K562 (cell line): ENCODE data around the gene ALDH7A1. TPM values are rescaled to one million over a fixed set of nuclear protein-coding genes. Genes with fewer than 3 reads are reported as not detected.

Experiments used
- DDX20 ChIP-seq: fragments of 450-650 bp; IDR thresholded peaks from 2 replicates; pipeline ENCODE4 v1.6.1; 2016; ENCODE audit warnings: missing genetic modification characterization, low read depth, mild to moderate bottlenecking, missing compliant biosample characterization, moderate library complexity
- DIDO1 ChIP-seq: fragments of 450-650 bp; IDR thresholded peaks from 2 replicates; pipeline ENCODE4 v1.6.1; 2016; ENCODE audit warnings: low read depth, missing biosample characterization, missing genetic modification characterization
- ELF4 ChIP-seq: fragments of 450-650 bp; formaldehyde crosslinking; IDR thresholded peaks from 2 replicates; pipeline ENCODE4 v1.4.0; 2022; ENCODE audit warnings: missing genetic modification characterization
- EP300 ChIP-seq: IDR thresholded peaks from 2 replicates; pipeline ENCODE4 v1.6.1; 2012; ENCODE audit warnings: low read length, improper control_type of control experiment
- LEF1 ChIP-seq: fragments of 450-650 bp; IDR thresholded peaks from 2 replicates; pipeline ENCODE4 v1.6.1; 2016; ENCODE audit warnings: mild to moderate bottlenecking
- NFATC3 ChIP-seq: fragments of 450-650 bp; IDR thresholded peaks from 2 replicates; pipeline ENCODE4 v1.6.1; 2017; ENCODE audit warnings: mild to moderate bottlenecking
- NFE2L1 ChIP-seq: fragments of 450-650 bp; IDR thresholded peaks from 2 replicates; pipeline ENCODE4 v1.6.1; 2016; ENCODE audit warnings: missing genetic modification characterization, low read depth, mild to moderate bottlenecking, missing compliant biosample characterization, moderate library complexity, borderline replicate concordance
- NR3C1 ChIP-seq: sonication (generic); formaldehyde crosslinking; IDR thresholded peaks from 2 replicates; pipeline ENCODE4 v1.8.1; 2022; ENCODE audit warnings: missing genetic modification reagents
- POLR2G ChIP-seq: fragments of 200-400 bp; formaldehyde crosslinking; IDR thresholded peaks from 2 replicates; pipeline ENCODE4 v1.6.1; 2017; ENCODE audit warnings: low read depth, mild to moderate bottlenecking, antibody characterized with exemption, low read length, moderate library complexity
- POLR3G ChIP-seq: IDR thresholded peaks from 2 replicates; pipeline ENCODE4 v1.6.1; 2011; ENCODE audit not compliant: insufficient read length, insufficient replicate concordance; ENCODE audit errors: extremely low read depth
- PTBP1 ChIP-seq: fragments of 200-400 bp; formaldehyde crosslinking; IDR thresholded peaks from 2 replicates; pipeline ENCODE4 v1.6.1; 2017; ENCODE audit warnings: low read depth, low read length
- YBX1 ChIP-seq: fragments of 450-650 bp; IDR thresholded peaks from 2 replicates; pipeline ENCODE4 v1.7.1; 2016; ENCODE audit warnings: mild to moderate bottlenecking
- ZBTB1 ChIP-seq: sonication (generic); formaldehyde crosslinking; IDR thresholded peaks from 2 replicates; pipeline ENCODE4 v1.8.1; 2023; ENCODE audit warnings: missing genetic modification reagents, low read depth, mild to moderate bottlenecking, borderline replicate concordance
- ZBTB7A ChIP-seq: IDR thresholded peaks from 2 replicates; pipeline ENCODE4 v1.6.1; 2011; ENCODE audit warnings: low read depth, mild to moderate bottlenecking, low read length, moderate library complexity, borderline replicate concordance; ENCODE audit not compliant: control insufficient read depth
- ZFP1 ChIP-seq: fragments of 450-650 bp; formaldehyde crosslinking; IDR thresholded peaks from 2 replicates; pipeline ENCODE4 v1.4.0; 2020; ENCODE audit warnings: mild to moderate bottlenecking, mixed read lengths
- polyA plus RNA-seq, 8 experiments: library from polyadenylated mRNA; depleted of rRNA in 4 of 8; stranded (reverse) in 5 of 8; unstranded in 3 of 8; fragments of >200 nt; fragmentation: Nextera tagmentation in 2 of 8; fragmentation: Illumina TruSeq in 1 of 8; extraction: Ambion mirVana in 2 of 8; extraction: Trizol in 1 of 8; gene quantifications; 2 replicates each; pipeline versions ENCODE4 v1.2.1 to v1.2.3, GENCODE V29; 2011 to 2014; ENCODE audit warnings: inconsistent platforms in 1 of 8, missing spikeins in 1 of 8
- total RNA-seq, 7 experiments: library from RNA; depleted of rRNA in 6 of 7; stranded (reverse); fragments of >200 nt in 6 of 7; fragmentation: Illumina TruSeq in 2 of 7; extraction: Trizol in 2 of 7; gene quantifications; 2 replicates each; pipeline versions ENCODE4 v1.2.1 to v1.2.3, GENCODE V29; 2011 to 2021; ENCODE audit warnings: low replicate concordance in 1 of 7
- TF ChIP-seq, protein P1 (sequence below): fragments of 450-650 bp; IDR thresholded peaks from 2 replicates; pipeline ENCODE4 v1.6.1; 2017; ENCODE audit warnings: antibody characterized with exemption
- TF ChIP-seq, protein P2 (sequence below): IDR thresholded peaks from 2 replicates; pipeline ENCODE4 v1.6.1; 2011; ENCODE audit warnings: borderline replicate concordance, low read depth, mild to moderate bottlenecking, moderate library complexity, low read length; ENCODE audit not compliant: insufficient read depth, poor library complexity, severe bottlenecking
- TF ChIP-seq, protein P3 (sequence below): fragments of 250-450 bp; sonication (Bioruptor Pico); IDR thresholded peaks from 2 replicates; pipeline ENCODE4 v1.4.0; 2020; ENCODE audit warnings: mild to moderate bottlenecking, moderate library complexity, borderline replicate concordance
- TF ChIP-seq, protein P4 (sequence below): sonication (generic); formaldehyde crosslinking; IDR thresholded peaks from 2 replicates; pipeline ENCODE4 v1.8.0; 2022; ENCODE audit warnings: mild to moderate bottlenecking, missing genetic modification reagents
- TF ChIP-seq, protein P5 (sequence below): fragments of 450-650 bp; IDR thresholded peaks from 2 replicates; pipeline ENCODE4 v1.6.1; 2016; ENCODE audit warnings: antibody characterized with exemption

Gene ALDH7A1
- total and polyA plus RNA-seq, 9 of the 15 experiments (the other 6 are each of a cell fraction or from before 2014, with no cell fraction given): 0.04 to 0.49 TPM; not detected in 7

DNA sequence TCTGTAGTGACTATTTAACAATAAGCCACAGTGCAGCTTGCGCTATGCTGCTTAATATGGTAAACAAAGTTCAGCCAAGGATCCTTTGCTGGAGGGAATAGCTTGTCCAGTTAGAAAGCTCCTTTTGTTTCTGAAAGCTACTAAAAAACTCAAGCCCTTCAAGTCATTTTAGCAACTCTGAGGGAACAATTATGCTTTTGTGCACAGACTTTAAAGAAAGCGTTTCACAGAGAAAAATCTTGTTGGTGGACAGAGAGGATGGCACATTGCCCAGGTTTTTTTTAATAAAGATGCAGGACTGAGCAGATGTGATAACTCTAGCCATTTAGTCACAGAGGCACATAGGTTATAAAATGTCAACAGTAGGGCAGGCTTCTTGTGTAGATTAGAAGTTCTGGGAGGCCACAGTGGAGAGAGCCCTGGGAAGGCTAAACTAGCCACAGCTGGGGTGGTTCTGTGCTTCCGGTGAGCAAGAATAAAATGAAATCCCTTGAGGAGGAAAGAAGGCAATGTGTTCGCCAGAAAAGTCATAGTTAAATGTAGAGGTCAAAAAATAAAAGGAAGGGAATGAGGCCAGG is 63.4 kb downstream of the ALDH7A1 start (continued):
- TF ChIP-seq, protein P1, sequence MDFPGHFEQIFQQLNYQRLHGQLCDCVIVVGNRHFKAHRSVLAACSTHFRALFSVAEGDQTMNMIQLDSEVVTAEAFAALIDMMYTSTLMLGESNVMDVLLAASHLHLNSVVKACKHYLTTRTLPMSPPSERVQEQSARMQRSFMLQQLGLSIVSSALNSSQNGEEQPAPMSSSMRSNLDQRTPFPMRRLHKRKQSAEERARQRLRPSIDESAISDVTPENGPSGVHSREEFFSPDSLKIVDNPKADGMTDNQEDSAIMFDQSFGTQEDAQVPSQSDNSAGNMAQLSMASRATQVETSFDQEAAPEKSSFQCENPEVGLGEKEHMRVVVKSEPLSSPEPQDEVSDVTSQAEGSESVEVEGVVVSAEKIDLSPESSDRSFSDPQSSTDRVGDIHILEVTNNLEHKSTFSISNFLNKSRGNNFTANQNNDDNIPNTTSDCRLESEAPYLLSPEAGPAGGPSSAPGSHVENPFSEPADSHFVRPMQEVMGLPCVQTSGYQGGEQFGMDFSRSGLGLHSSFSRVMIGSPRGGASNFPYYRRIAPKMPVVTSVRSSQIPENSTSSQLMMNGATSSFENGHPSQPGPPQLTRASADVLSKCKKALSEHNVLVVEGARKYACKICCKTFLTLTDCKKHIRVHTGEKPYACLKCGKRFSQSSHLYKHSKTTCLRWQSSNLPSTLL: no peak
- TF ChIP-seq NFE2L1 (tag) (no peak), POLR2G (no peak), ZFP1 (CRISPR knock-in tag) (no peak), ZBTB7A (no peak), NR3C1 (CRISPR knock-in tag) (no peak), DDX20 (tag) (no peak), POLR3G (no peak), NFATC3 (no peak), DIDO1 (tag) (no peak), ZBTB1 (CRISPR knock-in tag) (no peak), EP300 (peak; percentile 81; the same call in 1 of the 2 replicates), ELF4 (no peak), YBX1 (no peak), PTBP1 (no peak), LEF1 (peak; percentile 37)
- TF ChIP-seq, protein P2, sequence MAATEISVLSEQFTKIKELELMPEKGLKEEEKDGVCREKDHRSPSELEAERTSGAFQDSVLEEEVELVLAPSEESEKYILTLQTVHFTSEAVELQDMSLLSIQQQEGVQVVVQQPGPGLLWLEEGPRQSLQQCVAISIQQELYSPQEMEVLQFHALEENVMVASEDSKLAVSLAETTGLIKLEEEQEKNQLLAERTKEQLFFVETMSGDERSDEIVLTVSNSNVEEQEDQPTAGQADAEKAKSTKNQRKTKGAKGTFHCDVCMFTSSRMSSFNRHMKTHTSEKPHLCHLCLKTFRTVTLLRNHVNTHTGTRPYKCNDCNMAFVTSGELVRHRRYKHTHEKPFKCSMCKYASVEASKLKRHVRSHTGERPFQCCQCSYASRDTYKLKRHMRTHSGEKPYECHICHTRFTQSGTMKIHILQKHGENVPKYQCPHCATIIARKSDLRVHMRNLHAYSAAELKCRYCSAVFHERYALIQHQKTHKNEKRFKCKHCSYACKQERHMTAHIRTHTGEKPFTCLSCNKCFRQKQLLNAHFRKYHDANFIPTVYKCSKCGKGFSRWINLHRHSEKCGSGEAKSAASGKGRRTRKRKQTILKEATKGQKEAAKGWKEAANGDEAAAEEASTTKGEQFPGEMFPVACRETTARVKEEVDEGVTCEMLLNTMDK: no peak
- TF ChIP-seq, protein P3, sequence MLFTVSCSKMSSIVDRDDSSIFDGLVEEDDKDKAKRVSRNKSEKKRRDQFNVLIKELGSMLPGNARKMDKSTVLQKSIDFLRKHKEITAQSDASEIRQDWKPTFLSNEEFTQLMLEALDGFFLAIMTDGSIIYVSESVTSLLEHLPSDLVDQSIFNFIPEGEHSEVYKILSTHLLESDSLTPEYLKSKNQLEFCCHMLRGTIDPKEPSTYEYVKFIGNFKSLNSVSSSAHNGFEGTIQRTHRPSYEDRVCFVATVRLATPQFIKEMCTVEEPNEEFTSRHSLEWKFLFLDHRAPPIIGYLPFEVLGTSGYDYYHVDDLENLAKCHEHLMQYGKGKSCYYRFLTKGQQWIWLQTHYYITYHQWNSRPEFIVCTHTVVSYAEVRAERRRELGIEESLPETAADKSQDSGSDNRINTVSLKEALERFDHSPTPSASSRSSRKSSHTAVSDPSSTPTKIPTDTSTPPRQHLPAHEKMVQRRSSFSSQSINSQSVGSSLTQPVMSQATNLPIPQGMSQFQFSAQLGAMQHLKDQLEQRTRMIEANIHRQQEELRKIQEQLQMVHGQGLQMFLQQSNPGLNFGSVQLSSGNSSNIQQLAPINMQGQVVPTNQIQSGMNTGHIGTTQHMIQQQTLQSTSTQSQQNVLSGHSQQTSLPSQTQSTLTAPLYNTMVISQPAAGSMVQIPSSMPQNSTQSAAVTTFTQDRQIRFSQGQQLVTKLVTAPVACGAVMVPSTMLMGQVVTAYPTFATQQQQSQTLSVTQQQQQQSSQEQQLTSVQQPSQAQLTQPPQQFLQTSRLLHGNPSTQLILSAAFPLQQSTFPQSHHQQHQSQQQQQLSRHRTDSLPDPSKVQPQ: no peak
- TF ChIP-seq, protein P4, sequence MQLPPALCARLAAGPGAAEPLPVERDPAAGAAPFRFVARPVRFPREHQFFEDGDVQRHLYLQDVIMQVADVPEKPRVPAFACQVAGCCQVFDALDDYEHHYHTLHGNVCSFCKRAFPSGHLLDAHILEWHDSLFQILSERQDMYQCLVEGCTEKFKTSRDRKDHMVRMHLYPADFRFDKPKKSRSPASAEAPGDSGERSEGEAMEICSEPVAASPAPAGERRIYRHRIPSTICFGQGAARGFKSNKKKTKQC (CRISPR knock-in tag): no peak
- TF ChIP-seq, protein P5, sequence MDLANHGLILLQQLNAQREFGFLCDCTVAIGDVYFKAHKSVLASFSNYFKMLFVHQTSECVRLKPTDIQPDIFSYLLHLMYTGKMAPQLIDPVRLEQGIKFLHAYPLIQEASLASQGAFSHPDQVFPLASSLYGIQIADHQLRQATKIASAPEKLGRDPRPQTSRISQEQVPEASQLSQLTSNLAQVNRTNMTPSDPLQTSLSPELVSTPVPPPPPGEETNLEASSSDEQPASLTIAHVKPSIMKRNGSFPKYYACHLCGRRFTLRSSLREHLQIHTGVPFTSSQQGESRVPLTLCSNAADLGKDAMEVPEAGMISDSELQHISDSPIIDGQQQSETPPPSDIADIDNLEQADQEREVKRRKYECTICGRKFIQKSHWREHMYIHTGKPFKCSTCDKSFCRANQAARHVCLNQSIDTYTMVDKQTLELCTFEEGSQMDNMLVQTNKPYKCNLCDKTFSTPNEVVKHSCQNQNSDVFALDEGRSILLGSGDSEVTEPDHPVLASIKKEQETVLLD: no peak
